OCI-LY7 (cell line): ENCODE measurements around the gene PLXNA4. TPM values are rescaled to one million over a fixed set of nuclear protein-coding genes. Genes with fewer than 3 reads are reported as not detected.

Experiments used
- BruUV-seq: library from RNA; stranded (reverse); fragments of 400-500 nt; replicated peaks from 2 replicates; lab custom pipeline; 2021; lab: Mats Ljungman, UMichigan
- CTCF ChIA-PET: fragments of 300-600 bp; sonication (Branson Sonifier 250); formaldehyde crosslinking; loops from one replicate; lab custom pipeline; 2022; ENCODE audit warnings: antibody characterized with exemption; ENCODE audit not compliant: unreplicated experiment; lab: Charles Lee
- POLR2A ChIA-PET: fragments of 300-600 bp; sonication (Branson Sonifier 250); formaldehyde crosslinking; loops from one replicate; lab custom pipeline; 2022; ENCODE audit warnings: antibody characterized with exemption; lab: Charles Lee
- DNase-seq: peaks from one replicate; pipeline ENCODE4 v3.0.0-alpha.2; 2015; ENCODE audit warnings: low spot score
- H2AFZ ChIP-seq: fragments of 200-600 bp; sonication (generic), shearing (Covaris generic); 2 replicates; pipeline ENCODE4 v1.6.1; 2014; ENCODE audit warnings: mild to moderate bottlenecking, antibody characterized with exemption, low read length, moderate library complexity
- H3K27ac ChIP-seq: fragments of 200-600 bp; sonication (generic); 2 replicates; pipeline ENCODE4 v1.5.1; 2014; ENCODE audit warnings: mixed run types, low read depth, mild to moderate bottlenecking, moderate library complexity, low read length, inconsistent platforms; ENCODE audit not compliant: poor library complexity, severe bottlenecking
- H3K36me3 ChIP-seq: fragments of 200-600 bp; sonication (generic); 2 replicates; pipeline ENCODE4 v1.6.1; 2014; ENCODE audit warnings: mild to moderate bottlenecking, antibody characterized with exemption, low read length, moderate library complexity, mixed read lengths; ENCODE audit not compliant: insufficient read depth
- H3K4me1 ChIP-seq: fragments of 200-600 bp; sonication (generic); 2 replicates; pipeline ENCODE4 v1.5.1; 2014; ENCODE audit warnings: mild to moderate bottlenecking, low read length; ENCODE audit not compliant: insufficient read depth, poor library complexity, severe bottlenecking
- H3K4me2 ChIP-seq: fragments of 200-600 bp; sonication (generic); 2 replicates; pipeline ENCODE4 v1.6.1; 2014; ENCODE audit warnings: mild to moderate bottlenecking, low read length
- H3K4me3 ChIP-seq: fragments of 200-600 bp; sonication (generic); 2 replicates; pipeline ENCODE4 v1.5.1; 2014; ENCODE audit warnings: mild to moderate bottlenecking, low read depth, low read length; ENCODE audit not compliant: poor library complexity, severe bottlenecking
- H3K79me2 ChIP-seq: fragments of 200-600 bp; sonication (generic); 2 replicates; pipeline ENCODE4 v1.6.1; 2016; ENCODE audit warnings: low read depth, mild to moderate bottlenecking, low read length, moderate library complexity, mixed read lengths; ENCODE audit not compliant: insufficient read depth
- H3K9me2 ChIP-seq: fragments of 200-600 bp; sonication (generic); 2 replicates; pipeline ENCODE4 v1.6.1; 2016; ENCODE audit warnings: mild to moderate bottlenecking, low read length, mixed read lengths; ENCODE audit not compliant: insufficient read depth
- H3K9me3 ChIP-seq: fragments of 200-600 bp; sonication (generic); 2 replicates; pipeline ENCODE4 v1.6.1; 2014; ENCODE audit warnings: mild to moderate bottlenecking, mixed run types, low read length, mixed read lengths
- H4K20me1 ChIP-seq: fragments of 200-600 bp; sonication (generic); 2 replicates; pipeline ENCODE4 v1.6.1; 2014; ENCODE audit warnings: mild to moderate bottlenecking, antibody characterized with exemption, low read length, moderate library complexity, mixed read lengths; ENCODE audit not compliant: insufficient read depth
- CTCF ChIP-seq: fragments of 200-600 bp; sonication (generic); conservative IDR thresholded peaks from 2 replicates; pipeline ENCODE4 v1.5.1; 2014; ENCODE audit warnings: mild to moderate bottlenecking, antibody characterized with exemption, low read length, moderate library complexity, mixed read lengths
- EZH2phosphoT487 ChIP-seq: fragments of 200-600 bp; sonication (generic); IDR thresholded peaks from 2 replicates; pipeline ENCODE4 v1.6.1; 2018; ENCODE audit warnings: low read depth, borderline replicate concordance, mild to moderate bottlenecking, mixed run types, antibody characterized with exemption, low read length, moderate library complexity, mixed read lengths
- intact Hi-C: fragments of 100-400 bp; cut with micrococcal nuclease; formaldehyde crosslinking; loops from one replicate; pipeline ENCODE4 v1.10.0; 2022; ENCODE audit not compliant: unreplicated experiment
- total RNA-seq, 2 experiments: library from RNA; depleted of rRNA in 1 of 2; stranded (reverse); fragments of >200 nt in 1 of 2; shearing (Covaris generic) in 1 of 2; gene quantifications; 2 replicates each; pipeline ENCODE4 v1.2.3, GENCODE V29; 2014 to 2022

The PLXNA4 gene
- total RNA-seq, 2 experiments from 2014 or later, result not detected

- intact Hi-C loops, result no loop called here
- no peak overlapping the region for H3K4me3 ChIP-seq
- H3K27ac ChIP-seq, result no peak overlapping the region
- no peak overlapping the region for H2AFZ ChIP-seq
- no peaks in the 10 kb centered on the region for H3K9me2 ChIP-seq
- TF ChIP-seq EZH2phosphoT487 (no peak), CTCF (no peak)
- H3K9me3 ChIP-seq, result no peaks in the 10 kb centered on the region
- ChIA-PET POLR2A (no interaction called here), CTCF (no interaction called here)
- no peak for DNase-seq
- H3K4me1 ChIP-seq, result no peaks in the 10 kb centered on the region
- H3K4me2 ChIP-seq, result no peak overlapping the region
- H3K36me3 ChIP-seq, result no peaks in the 10 kb centered on the region
- BruUV-seq, result no TSS peak
- H4K20me1 ChIP-seq, result no peaks in the 10 kb centered on the region
- H3K79me2 ChIP-seq, result no peaks in the 10 kb centered on the region
Observed at GRCh38 chr7:132491391-132491945, 84.8 kb downstream of the PLXNA4 start.

GRCh38 chr7:132490474-132490873, 85.8 kb downstream of the PLXNA4 start:
- Histone ChIP-seq H3K79me2 (no peaks in the 10 kb centered on the region), H3K27ac (no peak overlapping the region), H3K4me3 (no peak overlapping the region), H3K9me3 (no peaks in the 10 kb centered on the region), H3K4me1 (no peaks in the 10 kb centered on the region), H2AFZ (no peak overlapping the region), H3K9me2 (no peaks in the 10 kb centered on the region), H3K36me3 (no peaks in the 10 kb centered on the region), H3K4me2 (no peak overlapping the region), H4K20me1 (no peaks in the 10 kb centered on the region)
- intact Hi-C loops, result no loop called here
- no peak for DNase-seq
- no peak for TF ChIP-seq EZH2phosphoT487
- no peak for TF ChIP-seq CTCF
- BruUV-seq, result no TSS peak
- ChIA-PET POLR2A (no interaction called here), CTCF (no interaction called here)

DNA sequence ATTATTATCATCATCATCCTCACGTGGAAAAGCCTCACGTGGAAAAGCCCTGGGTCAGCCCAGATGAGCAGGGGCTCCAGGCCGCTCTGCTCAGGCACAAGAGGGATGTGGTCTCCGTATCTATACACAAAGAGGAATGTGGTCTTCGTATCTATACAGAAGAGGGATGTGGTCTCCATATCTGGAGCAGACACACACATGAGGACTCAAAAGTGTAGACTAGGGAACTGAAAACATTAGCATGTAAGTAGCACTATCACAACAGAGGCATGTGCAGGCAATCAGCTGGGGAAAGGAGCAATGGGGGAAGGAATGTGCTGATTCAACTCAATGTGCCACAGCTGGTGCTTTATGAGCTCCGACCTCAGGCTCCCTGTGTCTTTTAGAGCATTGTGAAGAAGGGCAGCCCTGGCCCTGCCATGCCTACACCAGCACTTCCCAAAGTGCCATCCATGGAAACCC, 86.5 kb downstream of the PLXNA4 start:
- DNase-seq, result no peak
- intact Hi-C loops, result no loop called here
- TF ChIP-seq EZH2phosphoT487 (no peak), CTCF (no peak)
- Histone ChIP-seq H3K4me1 (no peaks in the 10 kb centered on the region), H3K4me3 (no peak overlapping the region), H3K4me2 (no peak overlapping the region), H3K36me3 (no peaks in the 10 kb centered on the region), H4K20me1 (no peaks in the 10 kb centered on the region), H3K9me3 (no peaks in the 10 kb centered on the region), H3K9me2 (no peaks in the 10 kb centered on the region), H2AFZ (no peak overlapping the region), H3K27ac (no peak overlapping the region), H3K79me2 (no peaks in the 10 kb centered on the region)
- POLR2A ChIA-PET, result no interaction called here
- no TSS peak for BruUV-seq
- CTCF ChIA-PET, result no interaction called here
